SK-N-SH (cell line): ENCODE data around the gene HCN4. TPM values are rescaled to one million over a fixed set of nuclear protein-coding genes. Genes with fewer than 3 reads are reported as not detected.

Experiments
- CTCF ChIA-PET: fragments of 300-600, 350-600 bp; formaldehyde crosslinking; extraction: SDS; loops from one replicate; lab custom pipeline; 2021; lab: Yijun Ruan, JAX
- POLR2A ChIA-PET: fragments of 350-600 bp; sonication (Branson Sonifier 250); formaldehyde crosslinking; extraction: SDS; loops from one replicate; lab custom pipeline; 2020; ENCODE audit warnings: antibody characterized with exemption, inconsistent platforms; lab: Yijun Ruan, JAX
- DNase-seq: peaks from one replicate; pipeline ENCODE4 v3.0.0; 2012
- H2AFZ ChIP-seq: fragments of 200-600 bp; sonication (generic); 2 replicates; pipeline ENCODE4 v1.8.1; 2016; ENCODE audit warnings: antibody characterized with exemption, mild to moderate bottlenecking, low read depth
- H3F3A ChIP-seq: fragments of 200-600 bp; sonication (generic); replicated peaks from 2 replicates; pipeline ENCODE3; 2016; ENCODE audit warnings: antibody characterized with exemption, mild to moderate bottlenecking; ENCODE audit not compliant: insufficient read depth
- H3K27ac ChIP-seq, 2 experiments: fragments of 200-500 bp in 1 of 2; fragments of 200-600 bp in 1 of 2; sonication (Bioruptor generic) in 1 of 2; sonication (generic), shearing (Covaris generic) in 1 of 2; 2 replicates each; pipeline versions ENCODE4 v1.5.1 to v1.6.1; 2014 to 2016; ENCODE audit warnings: low read depth in 2 of 2, inconsistent platforms in 1 of 2, low read length in 1 of 2, mild to moderate bottlenecking in 1 of 2, mixed read lengths in 1 of 2
- H3K27me3 ChIP-seq: fragments of 200-600 bp; sonication (generic), shearing (Covaris generic); 2 replicates; pipeline ENCODE4 v1.6.1; 2016; ENCODE audit warnings: mixed run types; ENCODE audit not compliant: insufficient read depth
- H3K36me3 ChIP-seq, 2 experiments: fragments of 200-500 bp in 1 of 2; fragments of 200-600 bp in 1 of 2; sonication (Bioruptor generic) in 1 of 2; sonication (generic) in 1 of 2; replicated peaks in 1 of 2; 2 replicates each; pipeline versions ENCODE3 to v1.5.1; 2014 to 2016; ENCODE audit warnings: low read length in 1 of 2, mild to moderate bottlenecking in 1 of 2; ENCODE audit not compliant: insufficient read depth in 2 of 2, control insufficient read depth in 1 of 2
- H3K4me1 ChIP-seq, 2 experiments: fragments of 200-500 bp in 1 of 2; fragments of 200-600 bp in 1 of 2; sonication (Bioruptor generic) in 1 of 2; sonication (generic), shearing (Covaris generic) in 1 of 2; 2 replicates each; pipeline versions ENCODE4 v1.5.1 to v1.6.1; 2014 to 2016; ENCODE audit warnings: low read depth in 1 of 2, low read length in 1 of 2, mixed run types in 1 of 2; ENCODE audit not compliant: insufficient read depth in 2 of 2, control insufficient read depth in 1 of 2
- H3K4me2 ChIP-seq: fragments of 200-600 bp; sonication (generic), shearing (Covaris generic); 2 replicates; pipeline ENCODE4 v1.6.1; 2017; ENCODE audit warnings: mixed run types
- H3K4me3 ChIP-seq, 2 experiments: fragments of 200-500 bp in 1 of 2; fragments of 200-600 bp in 1 of 2; sonication (Bioruptor generic) in 1 of 2; sonication (generic), shearing (Covaris generic) in 1 of 2; 2 replicates each; pipeline versions ENCODE4 v1.5.1 to v1.8.1; 2014 to 2016; ENCODE audit warnings: low read depth in 2 of 2, inconsistent platforms in 1 of 2, low read length in 1 of 2, mild to moderate bottlenecking in 1 of 2, mixed read lengths in 1 of 2, moderate library complexity in 1 of 2
- H3K79me2 ChIP-seq: fragments of 200-600 bp; sonication (generic); 2 replicates; pipeline ENCODE4 v1.8.1; 2017; ENCODE audit warnings: mild to moderate bottlenecking; ENCODE audit not compliant: insufficient read depth
- H3K9ac ChIP-seq: fragments of 200-600 bp; sonication (generic); 2 replicates; pipeline ENCODE4 v1.6.1; 2017; ENCODE audit warnings: mixed run types
- H3K9me2 ChIP-seq: fragments of 200-600 bp; sonication (generic); 2 replicates; pipeline ENCODE4 v1.6.1; 2017; ENCODE audit warnings: mixed run types
- H3K9me3 ChIP-seq: fragments of 200-600 bp; sonication (generic); 2 replicates; pipeline ENCODE4 v1.6.1; 2017; ENCODE audit warnings: mixed run types, mild to moderate bottlenecking, moderate library complexity
- H4K20me1 ChIP-seq: fragments of 200-600 bp; sonication (generic); 2 replicates; pipeline ENCODE4 v1.6.1; 2017; ENCODE audit warnings: mild to moderate bottlenecking, mixed run types; ENCODE audit not compliant: insufficient read depth
- ELF1 ChIP-seq: IDR thresholded peaks from 2 replicates; pipeline ENCODE4 v1.4.0; 2012
- EP300 ChIP-seq, 2 experiments: IDR thresholded peaks; 2 replicates each; pipeline versions ENCODE4 v1.4.0 to v1.6.1; 2012; ENCODE audit warnings: borderline replicate concordance in 1 of 2, low read depth in 1 of 2, low read length in 1 of 2
- FOXJ3 ChIP-seq: sonication (generic); formaldehyde crosslinking; IDR thresholded peaks from 2 replicates; pipeline ENCODE4 v1.5.1; 2020; ENCODE audit warnings: mild to moderate bottlenecking, missing genetic modification reagents
- FOXM1 ChIP-seq: IDR thresholded peaks from 2 replicates; pipeline ENCODE4 v1.4.0; 2012; ENCODE audit warnings: low read depth, mild to moderate bottlenecking
- GABPA ChIP-seq: IDR thresholded peaks from 2 replicates; pipeline ENCODE4 v1.4.0; 2012; ENCODE audit warnings: low read depth, mild to moderate bottlenecking
- GATA2 ChIP-seq: sonication (generic); formaldehyde crosslinking; IDR thresholded peaks from 2 replicates; pipeline ENCODE4 v1.5.0; 2020; ENCODE audit warnings: mild to moderate bottlenecking, missing genetic modification reagents
- JUND ChIP-seq: IDR thresholded peaks from 2 replicates; pipeline ENCODE4 v1.4.0; 2012
- RCOR1 ChIP-seq: fragments of 150-350 bp; IDR thresholded peaks from 2 replicates; pipeline ENCODE4 v1.6.1; 2017; ENCODE audit warnings: antibody characterized with exemption, low read length
- RFX5 ChIP-seq: IDR thresholded peaks from 2 replicates; pipeline ENCODE4 v1.6.1; 2012; ENCODE audit warnings: mild to moderate bottlenecking, improper control_type of control experiment, low read length
- RXRA ChIP-seq: IDR thresholded peaks from 2 replicates; pipeline ENCODE4 v1.4.0; 2012; ENCODE audit warnings: low read depth, mild to moderate bottlenecking, borderline replicate concordance
- TCF12 ChIP-seq: IDR thresholded peaks from 2 replicates; pipeline ENCODE4 v1.4.0; 2012
- YY1 ChIP-seq: IDR thresholded peaks from 2 replicates; pipeline ENCODE4 v1.4.0; 2012; ENCODE audit warnings: low read depth, mild to moderate bottlenecking
- WGBS: methylation state at CpG from one replicate; pipeline ENCODE4 v1.1.6; 2017; ENCODE audit warnings: low lambda C conversion rate; 5-methylcytosine and 5-hydroxymethylcytosine counted together
- polyA plus RNA-seq, 3 experiments: library from polyadenylated mRNA; depleted of rRNA; stranded (reverse); fragments of >200 nt; gene quantifications; 2 replicates each; pipeline ENCODE4 v1.2.3, GENCODE V29; 2012
- TF ChIP-seq, protein P1 (sequence below): IDR thresholded peaks from 2 replicates; pipeline ENCODE4 v1.6.1; 2012; ENCODE audit warnings: mild to moderate bottlenecking, low read depth, low read length, moderate library complexity
- TF ChIP-seq, protein P2 (sequence below): IDR thresholded peaks from 2 replicates; pipeline ENCODE4 v1.4.0; 2012; ENCODE audit warnings: low read depth
- TF ChIP-seq, protein P3 (sequence below): IDR thresholded peaks from 2 replicates; pipeline ENCODE4 v1.4.0; 2012; ENCODE audit warnings: low read depth, borderline replicate concordance
- TF ChIP-seq, protein P4 (sequence below): fragments of 150-350 bp; IDR thresholded peaks from 2 replicates; pipeline ENCODE4 v1.6.1; 2017; ENCODE audit warnings: antibody characterized with exemption, low read length, low read depth, borderline replicate concordance

Gene HCN4
- polyA plus RNA-seq, 1 of the 3 experiments (the other 2 are of a cell fraction) = not detected

DNA sequence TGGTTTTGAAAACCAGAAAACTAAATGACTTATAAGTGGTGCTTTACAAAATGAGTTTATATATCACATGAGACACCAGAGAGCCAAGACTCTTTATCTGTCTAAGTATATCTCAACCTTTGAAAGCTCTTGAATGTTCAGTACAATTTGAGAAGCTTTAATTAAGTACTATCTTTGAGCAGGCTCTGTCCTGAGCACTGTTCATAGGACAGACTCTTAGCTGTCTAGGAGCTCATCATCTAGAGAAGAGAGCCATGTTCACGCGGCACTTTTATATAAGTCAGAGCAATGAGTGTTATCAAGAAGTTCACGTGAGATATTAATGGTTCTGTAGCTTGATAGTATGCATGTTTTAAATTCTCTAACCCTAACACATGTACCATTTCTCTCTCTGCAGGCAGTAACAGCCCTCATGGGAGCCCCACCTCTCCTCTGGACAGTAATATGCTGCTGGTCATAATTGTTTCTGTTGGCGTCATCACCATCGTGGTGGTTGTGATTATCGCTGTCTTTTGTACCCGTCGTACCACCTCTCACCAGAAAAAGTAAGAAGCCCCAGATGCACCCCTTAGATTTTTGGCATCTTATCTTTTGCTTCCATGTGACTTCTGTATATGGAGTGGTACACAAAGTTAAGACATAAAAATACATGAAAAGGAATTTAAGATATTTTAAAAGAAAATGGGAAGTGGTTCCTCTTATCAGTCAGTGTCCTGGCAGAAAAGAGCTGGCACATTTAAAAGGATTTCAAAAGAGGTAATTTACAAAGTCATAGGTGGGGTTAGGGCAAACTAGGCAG is 86.0 kb downstream of the HCN4 start:
- DNase-seq = no peak
- TF ChIP-seq TCF12 = no peak
- no peak for TF ChIP-seq RFX5
- TF ChIP-seq ELF1 = no peak
- no peak for TF ChIP-seq RCOR1
- TF ChIP-seq RXRA = no peak
- no peak for TF ChIP-seq JUND
- TF ChIP-seq FOXM1 = no peak
- TF ChIP-seq GABPA = no peak
- TF ChIP-seq EP300 (IDR thresholded peaks at IDR 0.05; ENCODE audit: borderline replicate concordance in 1 of 2, low read depth in 1 of 2, low read length in 1 of 2) = no peak
- TF ChIP-seq GATA2 (CRISPR knock-in tag) = no peak
- TF ChIP-seq, protein P1, sequence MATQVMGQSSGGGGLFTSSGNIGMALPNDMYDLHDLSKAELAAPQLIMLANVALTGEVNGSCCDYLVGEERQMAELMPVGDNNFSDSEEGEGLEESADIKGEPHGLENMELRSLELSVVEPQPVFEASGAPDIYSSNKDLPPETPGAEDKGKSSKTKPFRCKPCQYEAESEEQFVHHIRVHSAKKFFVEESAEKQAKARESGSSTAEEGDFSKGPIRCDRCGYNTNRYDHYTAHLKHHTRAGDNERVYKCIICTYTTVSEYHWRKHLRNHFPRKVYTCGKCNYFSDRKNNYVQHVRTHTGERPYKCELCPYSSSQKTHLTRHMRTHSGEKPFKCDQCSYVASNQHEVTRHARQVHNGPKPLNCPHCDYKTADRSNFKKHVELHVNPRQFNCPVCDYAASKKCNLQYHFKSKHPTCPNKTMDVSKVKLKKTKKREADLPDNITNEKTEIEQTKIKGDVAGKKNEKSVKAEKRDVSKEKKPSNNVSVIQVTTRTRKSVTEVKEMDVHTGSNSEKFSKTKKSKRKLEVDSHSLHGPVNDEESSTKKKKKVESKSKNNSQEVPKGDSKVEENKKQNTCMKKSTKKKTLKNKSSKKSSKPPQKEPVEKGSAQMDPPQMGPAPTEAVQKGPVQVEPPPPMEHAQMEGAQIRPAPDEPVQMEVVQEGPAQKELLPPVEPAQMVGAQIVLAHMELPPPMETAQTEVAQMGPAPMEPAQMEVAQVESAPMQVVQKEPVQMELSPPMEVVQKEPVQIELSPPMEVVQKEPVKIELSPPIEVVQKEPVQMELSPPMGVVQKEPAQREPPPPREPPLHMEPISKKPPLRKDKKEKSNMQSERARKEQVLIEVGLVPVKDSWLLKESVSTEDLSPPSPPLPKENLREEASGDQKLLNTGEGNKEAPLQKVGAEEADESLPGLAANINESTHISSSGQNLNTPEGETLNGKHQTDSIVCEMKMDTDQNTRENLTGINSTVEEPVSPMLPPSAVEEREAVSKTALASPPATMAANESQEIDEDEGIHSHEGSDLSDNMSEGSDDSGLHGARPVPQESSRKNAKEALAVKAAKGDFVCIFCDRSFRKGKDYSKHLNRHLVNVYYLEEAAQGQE = no peak
- POLR2A ChIA-PET = no interaction called here
- peak overlapping the region; percentile 51; the same call in 1 of the 2 replicates for H3K4me2 ChIP-seq
- H3K36me3 ChIP-seq = peaks cover 0 to 8% of the 10 kb centered on the region in 2 experiments
- H3K4me1 ChIP-seq = peaks cover 5 to 11% of the 10 kb centered on the region in 2 experiments
- H3K9ac ChIP-seq = no peak overlapping the region
- CTCF ChIA-PET = interaction anchor here (0.8 to 5.3 kb wide), 9 partner anchors 9 to 417 kb away, joined by 3 to 26 read pairs (median 4); no protein-coding TSS in a partner anchor
- no peak overlapping the region for H3K4me3 ChIP-seq
- H3F3A ChIP-seq = peaks cover 11% of the 10 kb centered on the region
- no peaks in the 10 kb centered on the region for H3K9me3 ChIP-seq
- H3K27ac ChIP-seq = peak overlapping the region in 1 of 2 experiments; percentile 37; a peak in 1 of 4 replicates
- no peak overlapping the region for H2AFZ ChIP-seq
- no peaks in the 10 kb centered on the region for H3K79me2 ChIP-seq
- H3K27me3 ChIP-seq = no peaks in the 10 kb centered on the region
- no peaks in the 10 kb centered on the region for H3K9me2 ChIP-seq
- WGBS = 94% methylated on average over 8 of the region's 8 CpGs
- no peaks in the 10 kb centered on the region for H4K20me1 ChIP-seq

DNA sequence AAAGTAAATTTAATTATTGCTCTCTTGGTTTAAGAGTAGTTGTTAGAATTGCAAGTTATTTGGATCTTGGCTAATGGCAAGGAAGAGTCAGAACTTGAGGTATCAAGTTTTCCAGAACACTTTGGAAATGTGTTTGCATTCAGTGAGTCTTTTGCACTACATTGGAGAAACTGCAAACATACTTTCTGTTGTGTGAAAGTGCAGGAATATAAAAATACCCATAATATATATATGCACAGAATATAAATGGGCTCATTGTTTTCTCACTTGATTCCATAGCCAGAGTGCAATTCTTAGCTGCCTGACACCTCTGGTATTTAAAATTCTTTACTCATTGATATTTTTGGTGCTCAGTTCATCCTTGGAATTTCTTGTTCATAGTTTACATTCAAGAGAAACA is 92.9 kb downstream of the HCN4 start:
- Histone ChIP-seq H3K4me3 (no peak overlapping the region), H3K4me1 (no peaks in the 10 kb centered on the region; a peak in 1 of 4 replicates), H3K9ac (no peak overlapping the region), H2AFZ (no peak overlapping the region), H3K9me3 (no peaks in the 10 kb centered on the region), H3K4me2 (no peak overlapping the region), H3K79me2 (no peaks in the 10 kb centered on the region), H3F3A (peaks cover 5% of the 10 kb centered on the region), H3K36me3 (peaks cover 0 to 5% of the 10 kb centered on the region in 2 experiments), H4K20me1 (no peaks in the 10 kb centered on the region), H3K27me3 (no peaks in the 10 kb centered on the region), H3K27ac (no peak overlapping the region), H3K9me2 (no peaks in the 10 kb centered on the region)
- ChIA-PET CTCF (interaction anchor here (1.1 to 10.5 kb wide), 6 partner anchors 12 to 554 kb away, joined by 3 to 124 read pairs (median 40); no protein-coding TSS in a partner anchor), POLR2A (no interaction called here)
- no peak for DNase-seq
- TF ChIP-seq, protein P2, sequence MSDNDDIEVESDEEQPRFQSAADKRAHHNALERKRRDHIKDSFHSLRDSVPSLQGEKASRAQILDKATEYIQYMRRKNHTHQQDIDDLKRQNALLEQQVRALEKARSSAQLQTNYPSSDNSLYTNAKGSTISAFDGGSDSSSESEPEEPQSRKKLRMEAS = no peak
- TF ChIP-seq, protein P3, sequence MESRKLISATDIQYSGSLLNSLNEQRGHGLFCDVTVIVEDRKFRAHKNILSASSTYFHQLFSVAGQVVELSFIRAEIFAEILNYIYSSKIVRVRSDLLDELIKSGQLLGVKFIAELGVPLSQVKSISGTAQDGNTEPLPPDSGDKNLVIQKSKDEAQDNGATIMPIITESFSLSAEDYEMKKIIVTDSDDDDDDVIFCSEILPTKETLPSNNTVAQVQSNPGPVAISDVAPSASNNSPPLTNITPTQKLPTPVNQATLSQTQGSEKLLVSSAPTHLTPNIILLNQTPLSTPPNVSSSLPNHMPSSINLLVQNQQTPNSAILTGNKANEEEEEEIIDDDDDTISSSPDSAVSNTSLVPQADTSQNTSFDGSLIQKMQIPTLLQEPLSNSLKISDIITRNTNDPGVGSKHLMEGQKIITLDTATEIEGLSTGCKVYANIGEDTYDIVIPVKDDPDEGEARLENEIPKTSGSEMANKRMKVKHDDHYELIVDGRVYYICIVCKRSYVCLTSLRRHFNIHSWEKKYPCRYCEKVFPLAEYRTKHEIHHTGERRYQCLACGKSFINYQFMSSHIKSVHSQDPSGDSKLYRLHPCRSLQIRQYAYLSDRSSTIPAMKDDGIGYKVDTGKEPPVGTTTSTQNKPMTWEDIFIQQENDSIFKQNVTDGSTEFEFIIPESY = no peak
- TF ChIP-seq, protein P4, sequence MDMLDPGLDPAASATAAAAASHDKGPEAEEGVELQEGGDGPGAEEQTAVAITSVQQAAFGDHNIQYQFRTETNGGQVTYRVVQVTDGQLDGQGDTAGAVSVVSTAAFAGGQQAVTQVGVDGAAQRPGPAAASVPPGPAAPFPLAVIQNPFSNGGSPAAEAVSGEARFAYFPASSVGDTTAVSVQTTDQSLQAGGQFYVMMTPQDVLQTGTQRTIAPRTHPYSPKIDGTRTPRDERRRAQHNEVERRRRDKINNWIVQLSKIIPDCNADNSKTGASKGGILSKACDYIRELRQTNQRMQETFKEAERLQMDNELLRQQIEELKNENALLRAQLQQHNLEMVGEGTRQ = no peak
- TF ChIP-seq FOXJ3 (CRISPR knock-in tag) (no peak), YY1 (no peak), JUND (no peak)
